ENCODE measurements around the gene CHCHD3.

- TF ChIP-seq MZF1 (tag by site-specific recombination; IDR thresholded peaks at IDR 0.05; ENCODE audit: borderline replicate concordance) (no peak), YY1 (tag by site-specific recombination; IDR thresholded peaks at IDR 0.05) (no peak)
Measured at GRCh38 chr7:132877573-132877972, 204.3 kb downstream of the CHCHD3 start.
